Measurements from ENCODE around the gene PPM1A.

DNA sequence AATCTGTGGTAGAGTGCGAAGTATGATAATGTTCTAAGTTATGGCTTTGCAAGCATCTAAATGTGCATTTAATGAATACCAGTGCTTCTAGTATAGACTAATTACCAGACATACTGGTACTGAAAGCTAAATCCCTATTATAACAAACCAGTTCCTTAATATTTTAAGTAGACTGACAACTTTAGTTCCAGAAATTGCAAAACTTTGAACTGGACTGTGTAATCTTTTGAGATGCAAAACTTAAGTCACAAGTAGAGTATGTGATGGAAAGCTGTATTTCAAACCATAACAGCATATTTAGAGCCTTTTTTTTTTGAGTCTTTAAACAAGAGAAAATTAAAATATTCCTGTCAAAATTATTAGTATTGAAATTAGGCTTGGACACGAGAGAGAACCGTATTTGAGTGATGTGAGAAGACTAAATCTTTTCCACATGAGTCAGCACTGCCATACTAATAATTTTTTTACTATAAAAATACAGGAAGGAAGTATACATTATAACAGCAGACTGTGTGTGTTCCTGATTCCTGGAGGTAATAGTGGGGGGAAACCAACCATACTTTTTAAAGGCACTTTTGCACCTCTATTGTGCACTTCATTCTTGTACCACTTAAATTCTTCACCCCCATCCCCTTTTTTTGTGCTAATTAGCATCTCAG, 45.5 kb downstream of the PPM1A start:
- TF ChIP-seq TARDBP (IDR thresholded peaks at IDR 0.05): no peak
- TF ChIP-seq SP1 (IDR thresholded peaks at IDR 0.05): no peak
- TF ChIP-seq PKNOX1 (IDR thresholded peaks at IDR 0.05): no peak
- no peak for TF ChIP-seq SUZ12 (IDR thresholded peaks at IDR 0.05)
